Measurements from ENCODE around the gene TNKS1BP1.

GRCh38 chr11:57322256-57323166 lies 2.2 kb downstream of the TNKS1BP1 start:
- no peak for TF ChIP-seq CTCF (IDR thresholded peaks at IDR 0.05)
- no peak for TF ChIP-seq ZNF281 (CRISPR knock-in tag; IDR thresholded peaks at IDR 0.05)

Measured in WTC11 (cell line).